HG03280 (cell line): Measurements from ENCODE around the gene SLC6A19.

ENCODE experiments used
- ATAC-seq: cut with Tn5 transposase; IDR thresholded peaks from one replicate; pipeline ENCODE4 v1.9.1; 2021; ENCODE audit warnings: mild to moderate bottlenecking, moderate library complexity; ENCODE audit not compliant: unreplicated experiment

The SLC6A19 gene

DNA sequence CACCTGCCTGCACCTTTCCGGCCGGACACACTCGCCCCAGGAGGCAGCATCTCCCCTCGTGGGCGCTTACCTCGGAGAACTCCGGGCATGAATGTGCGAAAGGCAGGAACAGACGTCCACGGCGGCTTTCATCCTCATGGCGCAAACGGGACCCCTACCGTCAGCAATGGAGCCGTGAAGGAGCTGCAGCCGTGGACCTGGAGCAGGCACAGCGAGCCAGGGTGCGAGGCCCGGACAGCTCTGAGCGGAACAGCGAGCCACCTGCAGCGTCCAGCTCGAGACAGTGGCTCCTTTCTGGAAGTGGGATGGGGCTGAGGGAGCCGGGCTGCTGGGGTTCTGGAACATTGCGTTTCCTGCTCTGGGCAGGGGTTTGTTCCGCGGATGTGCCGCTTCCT lies 7.8 kb upstream of the SLC6A19 start:
- no peak for ATAC-seq

DNA sequence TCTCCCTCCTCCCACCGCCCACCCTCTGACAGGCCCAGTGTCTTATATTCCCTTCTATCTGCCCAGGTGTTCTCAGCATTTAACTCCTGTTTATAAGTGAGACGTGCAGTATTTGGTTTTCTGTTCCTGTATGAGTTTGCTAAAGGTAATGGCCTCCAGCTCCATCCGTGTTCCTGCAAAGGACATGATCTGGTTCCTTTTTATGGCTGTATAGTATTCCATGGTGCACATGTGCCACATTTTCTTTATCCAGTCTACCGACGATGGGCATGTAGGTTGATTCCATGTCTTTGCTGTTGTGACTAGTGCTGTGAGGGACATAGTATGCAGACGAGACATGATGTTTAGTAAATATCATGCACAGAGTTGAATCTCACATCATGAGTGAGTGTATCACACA lies 7.0 kb upstream of the SLC6A19 start:
- no peak for ATAC-seq

DNA sequence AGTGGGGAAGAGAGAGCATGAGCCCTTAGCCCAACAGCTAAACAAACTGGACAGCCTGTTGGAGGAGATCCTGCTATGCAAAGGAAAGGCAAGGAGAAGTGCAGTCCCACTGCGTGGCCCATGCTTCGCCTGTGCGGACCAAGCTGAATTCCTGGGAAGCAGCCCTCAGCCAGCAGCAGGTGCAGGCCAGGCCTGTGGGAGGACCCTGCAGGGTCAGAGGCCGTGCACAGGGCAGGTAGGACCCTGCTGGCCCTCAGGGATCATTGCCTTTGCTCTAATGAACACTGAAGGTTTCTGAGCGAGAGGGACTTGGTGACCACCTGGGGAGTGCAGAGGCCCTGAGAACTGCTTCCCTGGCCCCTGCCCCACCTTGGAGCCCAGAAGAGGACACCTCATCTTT lies 6.0 kb upstream of the SLC6A19 start:
- ATAC-seq: no peak

DNA sequence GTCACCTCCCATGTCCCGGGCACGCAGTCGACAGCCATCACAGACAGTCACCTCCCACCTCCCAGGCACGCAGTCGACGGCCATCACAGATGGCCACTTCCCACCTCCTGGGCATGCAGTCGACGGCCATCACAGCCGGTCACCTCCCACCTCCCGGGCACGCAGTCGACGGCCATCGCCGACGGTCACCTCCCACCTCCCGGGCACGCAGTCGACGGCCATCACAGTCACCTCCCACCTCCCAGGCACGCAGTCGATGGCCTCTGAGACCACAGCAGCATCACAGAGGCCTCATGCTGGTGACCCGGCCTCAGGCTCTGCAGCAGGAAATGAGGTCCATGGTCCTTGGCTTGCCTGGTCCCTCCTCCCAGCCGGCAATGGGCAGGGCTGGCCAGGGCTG lies 5.5 kb upstream of the SLC6A19 start:
- ATAC-seq: no peak

DNA sequence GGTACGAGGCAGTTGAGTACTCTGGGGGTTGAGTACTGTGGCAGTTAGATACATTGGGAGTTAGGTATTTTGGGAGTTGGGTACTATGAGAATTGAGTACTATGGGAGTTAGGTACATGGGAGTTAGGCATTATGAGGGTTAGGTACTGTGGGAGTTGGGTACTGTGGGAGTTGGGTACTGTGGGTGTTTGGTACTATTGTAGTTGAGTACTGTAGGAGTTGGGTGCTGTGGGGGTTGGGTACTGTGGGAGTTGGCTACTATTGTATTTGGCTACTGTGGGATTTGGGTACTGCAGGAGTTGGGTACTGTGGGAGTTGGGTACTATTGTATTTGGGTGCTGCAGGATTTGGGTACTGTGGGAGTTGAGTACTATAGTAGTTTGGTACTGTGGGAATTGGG lies 4.8 kb upstream of the SLC6A19 start:
- ATAC-seq: no peak

DNA sequence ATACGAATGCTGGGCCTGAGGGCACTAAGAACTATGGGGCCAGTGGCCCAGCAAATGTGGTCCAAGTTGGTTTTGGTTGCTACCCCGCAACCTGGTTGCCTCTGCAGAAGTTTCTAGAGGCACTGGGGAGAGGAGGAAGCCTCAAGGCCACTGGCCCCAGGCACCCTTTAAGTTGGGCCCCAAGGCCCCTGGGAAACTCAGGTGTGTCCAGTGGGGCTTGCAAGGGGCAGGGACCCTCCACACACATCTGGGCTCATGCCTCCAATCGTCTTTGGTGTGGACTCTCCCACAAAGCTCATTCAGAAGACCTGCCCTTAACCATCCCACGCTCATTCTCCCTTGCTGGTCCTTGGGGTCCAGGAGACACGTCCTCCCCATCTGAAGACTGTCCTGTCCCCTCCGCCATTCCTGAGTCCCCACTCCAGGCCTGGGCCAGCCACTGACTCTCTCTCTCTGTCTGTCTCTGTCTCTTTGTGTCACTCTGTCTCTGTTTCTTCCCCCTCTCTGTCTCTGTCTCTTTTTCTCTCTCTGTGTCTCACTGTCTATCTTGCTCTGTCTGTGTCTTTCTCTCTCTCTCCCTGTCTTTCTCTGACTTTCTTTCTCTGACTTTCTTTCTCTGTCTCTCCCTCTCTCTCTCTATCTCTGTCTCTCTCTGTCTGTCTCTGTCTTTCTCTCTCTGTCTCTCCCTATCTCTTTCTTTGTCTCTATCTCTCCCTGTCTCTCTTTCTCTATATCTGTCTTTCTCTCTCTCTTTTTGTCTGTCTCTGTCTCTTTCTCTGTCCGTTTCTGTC lies 3.3 kb upstream of the SLC6A19 start:
- no peak for ATAC-seq

DNA sequence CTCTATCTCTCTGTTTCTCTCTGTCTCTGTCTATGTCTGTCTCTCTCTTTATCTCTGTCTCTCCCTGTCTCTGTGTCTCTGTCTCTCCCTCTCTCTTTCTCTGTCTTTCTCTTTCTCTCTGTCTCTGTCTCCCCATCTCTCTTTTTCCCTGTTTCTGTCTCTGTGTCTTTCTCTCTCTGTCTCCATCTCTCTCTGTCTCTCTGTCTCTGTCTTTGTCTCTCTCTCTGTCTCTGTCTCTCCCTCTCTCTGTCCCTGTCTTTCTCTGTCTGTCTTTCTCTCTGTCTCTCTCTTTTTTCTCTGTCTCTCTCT lies 2.1 kb upstream of the SLC6A19 start:
- ATAC-seq: no peak

DNA sequence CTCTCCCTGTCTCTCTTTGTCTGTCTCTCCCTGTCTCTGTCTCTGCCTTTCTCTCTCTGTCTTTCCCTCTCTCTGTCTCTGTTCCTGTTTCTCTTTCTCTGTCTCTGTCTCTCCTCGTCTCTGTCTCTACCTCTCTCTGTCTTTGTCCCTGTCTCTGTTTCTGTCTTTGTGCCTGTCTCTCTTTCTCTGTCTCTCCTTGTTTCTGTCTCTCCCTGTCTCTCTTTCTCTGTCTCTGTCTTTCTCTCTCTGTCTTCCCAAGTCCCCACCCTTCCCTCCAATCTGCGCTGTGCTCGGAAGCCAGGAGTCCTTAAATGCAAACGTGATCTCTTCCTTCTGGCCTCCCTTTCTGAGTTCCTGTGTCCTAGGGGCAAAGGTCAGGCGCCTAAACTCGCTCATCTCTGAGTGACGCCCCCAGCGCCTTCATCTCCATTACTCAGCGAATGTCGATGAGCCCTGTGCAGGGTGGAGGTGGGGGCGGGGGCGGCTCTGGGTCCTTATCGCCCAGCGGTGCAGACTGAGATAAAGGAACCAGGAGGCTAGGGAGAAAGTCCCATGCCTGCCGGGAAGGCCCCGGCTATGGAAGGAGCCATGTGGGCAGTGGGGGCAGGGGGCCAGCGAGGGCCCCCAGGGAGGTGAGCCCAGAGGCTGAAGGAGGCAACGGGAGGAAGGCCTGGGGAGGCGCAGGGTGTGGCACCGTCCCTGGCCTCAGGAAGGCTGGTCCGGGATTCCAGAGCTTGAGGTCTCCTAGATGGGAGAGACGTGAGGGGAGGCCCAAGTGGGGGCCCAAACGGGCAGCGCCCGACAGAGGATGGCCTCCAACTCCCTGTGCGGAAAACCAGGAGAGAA lies 1.5 kb upstream of the SLC6A19 start:
- ATAC-seq: no peak

DNA sequence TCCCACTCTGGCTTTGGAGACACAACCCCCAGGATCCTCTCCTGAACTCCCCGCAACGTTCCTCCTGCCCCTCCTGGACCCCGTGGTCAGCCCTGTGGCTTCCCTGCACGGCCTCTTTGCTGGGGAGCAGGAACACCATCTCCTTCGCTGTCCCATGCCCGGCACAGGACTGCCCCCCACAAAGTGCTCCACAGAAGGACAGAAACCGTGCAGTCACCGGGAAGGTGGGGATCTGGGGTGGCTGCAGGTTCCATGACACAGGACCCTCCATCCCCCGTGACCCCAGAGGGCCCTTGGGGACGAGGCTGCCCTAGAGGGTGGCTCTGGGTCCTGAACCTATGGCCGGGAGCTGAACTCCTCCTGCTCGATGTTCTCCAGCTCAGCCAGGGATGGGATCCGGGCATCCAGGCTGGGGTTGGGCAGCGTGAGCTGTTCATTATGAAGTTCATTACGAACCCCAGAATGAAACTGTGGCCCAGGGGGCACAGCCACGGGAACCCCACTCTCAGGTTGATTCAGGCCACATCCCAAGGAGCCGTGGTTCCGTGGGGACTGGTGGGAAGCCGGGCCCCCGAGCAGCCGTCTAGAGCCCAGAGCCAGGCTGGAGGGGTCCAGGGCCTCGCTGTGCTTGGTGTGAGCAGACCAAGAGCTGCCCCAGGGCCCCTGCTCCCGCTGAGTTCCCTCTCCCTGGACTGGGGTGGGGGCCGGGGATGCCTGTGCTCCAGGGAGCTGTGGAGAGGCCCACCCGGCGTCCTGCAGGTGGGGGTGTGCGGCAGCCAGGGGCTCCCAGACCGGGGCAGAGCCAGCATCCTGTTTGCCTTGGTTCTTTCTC lies 684 bp upstream of the SLC6A19 start:
- no peak for ATAC-seq

DNA sequence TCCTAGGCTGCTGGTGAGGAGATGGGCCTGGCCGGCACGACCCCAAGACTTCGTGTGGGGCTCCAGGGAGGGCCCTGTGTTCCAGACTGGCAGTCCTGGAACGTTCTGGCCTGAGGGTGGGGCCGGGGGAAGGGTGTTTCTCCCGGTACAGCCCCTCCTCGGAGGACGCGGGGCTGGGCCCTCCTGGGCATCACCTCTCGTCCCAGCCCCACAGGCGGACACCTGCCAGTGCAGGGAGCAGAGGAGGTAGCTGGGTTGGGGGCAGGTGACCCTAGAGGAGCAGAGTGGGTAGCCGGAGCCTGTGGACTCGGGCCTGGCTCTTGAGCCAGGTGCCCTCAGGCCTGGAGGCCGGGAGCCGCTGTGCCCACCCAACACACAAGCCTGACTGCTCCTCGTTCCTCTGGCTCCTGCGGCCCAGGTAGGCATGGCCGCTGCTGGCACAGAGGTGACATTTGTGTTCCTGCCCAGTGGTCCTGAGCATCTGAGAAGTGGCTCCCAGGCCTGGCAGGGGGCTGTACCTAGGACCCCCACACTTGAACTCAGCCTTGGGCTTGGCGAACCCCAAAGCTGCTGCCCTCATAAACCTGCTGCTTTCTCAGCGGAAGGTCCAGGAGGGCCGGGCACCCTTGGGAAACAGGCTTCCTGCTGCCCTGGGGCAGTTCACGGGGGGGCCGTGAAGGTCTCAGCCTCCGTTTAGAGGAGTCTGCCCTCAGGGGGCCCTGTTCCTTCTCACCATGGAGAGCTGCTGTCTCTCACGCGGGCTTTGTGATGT lies 817 bp downstream of the SLC6A19 start:
- no peak for ATAC-seq

DNA sequence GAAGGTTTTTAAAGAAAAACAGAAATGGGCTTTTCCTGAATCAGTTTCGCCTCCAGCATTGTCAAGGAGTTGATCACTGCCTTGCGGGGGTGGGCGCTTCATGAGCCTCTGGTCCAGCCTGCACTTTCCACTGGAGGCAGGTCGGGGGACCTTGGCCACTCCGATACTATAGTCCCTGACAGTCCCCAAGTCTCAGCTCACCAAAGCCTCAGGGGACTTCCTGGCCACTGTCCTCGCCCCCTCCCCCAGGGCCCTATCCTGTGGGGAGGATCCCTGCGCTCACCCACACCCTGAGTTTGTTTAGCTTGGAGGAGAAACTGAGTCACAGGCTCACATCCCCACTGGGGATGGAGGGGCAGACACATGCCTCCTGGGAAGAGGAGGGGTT lies 1.4 kb downstream of the SLC6A19 start:
- no peak for ATAC-seq

DNA sequence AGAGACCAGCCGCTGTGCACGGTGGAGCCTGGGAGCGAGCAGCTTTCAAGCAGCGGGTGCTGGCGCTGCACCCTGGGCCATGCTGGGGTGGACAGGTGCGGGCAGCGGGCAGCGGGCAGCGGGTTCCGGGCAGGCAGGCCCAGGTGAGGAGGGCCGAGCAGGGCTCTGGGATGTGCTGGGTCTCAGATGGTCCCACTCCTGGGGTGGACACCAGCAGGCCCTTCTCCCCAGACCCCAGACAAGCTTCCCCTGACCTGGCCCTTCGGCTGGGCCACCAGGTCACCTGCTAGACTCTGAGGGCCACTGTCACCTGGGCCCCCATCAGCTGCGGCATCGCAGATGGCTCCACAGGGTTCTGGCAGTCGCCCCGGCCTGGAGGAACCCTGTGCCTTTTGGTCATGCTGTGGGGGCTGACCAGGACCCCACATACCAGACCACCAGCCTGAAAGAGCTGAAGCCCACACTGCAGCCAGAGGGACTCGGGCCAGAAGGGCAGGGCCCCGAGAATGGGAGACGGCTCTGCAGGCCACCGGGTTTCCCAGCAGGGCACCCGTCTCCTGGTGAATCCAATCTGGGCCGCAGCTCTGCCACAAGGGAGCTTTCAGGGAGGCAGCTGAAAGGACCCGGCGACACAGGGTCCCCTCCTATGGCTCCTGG lies 2.0 kb downstream of the SLC6A19 start:
- no peak for ATAC-seq

DNA sequence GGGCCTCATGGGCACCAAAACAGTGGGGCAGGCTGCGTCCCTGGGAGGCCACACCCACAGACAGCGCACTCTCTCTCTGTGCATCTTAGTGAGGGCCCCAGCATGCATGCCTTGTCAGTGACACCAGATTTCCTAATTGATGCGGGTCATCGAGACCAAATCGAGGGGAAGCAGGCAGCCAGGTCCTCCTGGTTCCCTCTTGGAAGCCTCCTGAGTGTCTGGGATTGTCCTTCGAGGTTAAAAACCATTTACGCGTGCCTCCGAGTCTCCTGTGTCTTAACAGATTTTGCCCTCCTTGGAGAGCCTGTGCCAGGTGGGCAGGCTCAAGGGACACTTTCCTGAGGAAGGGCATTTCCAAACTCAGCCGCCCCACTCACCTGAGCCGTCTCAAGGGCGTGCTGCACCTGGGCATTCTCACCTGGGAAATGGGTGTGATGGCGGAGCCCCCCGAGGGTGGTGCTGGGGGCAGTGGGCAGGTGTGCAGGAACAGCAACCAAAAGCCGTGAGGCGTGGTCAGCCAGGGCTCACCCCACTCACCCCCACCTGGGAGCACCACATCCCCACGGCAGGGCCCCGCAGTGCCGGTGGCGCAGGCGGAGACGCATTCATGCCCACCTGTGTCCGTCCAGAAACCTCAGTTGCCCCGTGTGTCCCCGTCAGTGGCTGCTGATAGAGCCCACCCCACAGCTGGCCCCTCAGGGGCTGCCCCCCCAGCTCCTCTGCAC lies 2.7 kb downstream of the SLC6A19 start:
- ATAC-seq: no peak

DNA sequence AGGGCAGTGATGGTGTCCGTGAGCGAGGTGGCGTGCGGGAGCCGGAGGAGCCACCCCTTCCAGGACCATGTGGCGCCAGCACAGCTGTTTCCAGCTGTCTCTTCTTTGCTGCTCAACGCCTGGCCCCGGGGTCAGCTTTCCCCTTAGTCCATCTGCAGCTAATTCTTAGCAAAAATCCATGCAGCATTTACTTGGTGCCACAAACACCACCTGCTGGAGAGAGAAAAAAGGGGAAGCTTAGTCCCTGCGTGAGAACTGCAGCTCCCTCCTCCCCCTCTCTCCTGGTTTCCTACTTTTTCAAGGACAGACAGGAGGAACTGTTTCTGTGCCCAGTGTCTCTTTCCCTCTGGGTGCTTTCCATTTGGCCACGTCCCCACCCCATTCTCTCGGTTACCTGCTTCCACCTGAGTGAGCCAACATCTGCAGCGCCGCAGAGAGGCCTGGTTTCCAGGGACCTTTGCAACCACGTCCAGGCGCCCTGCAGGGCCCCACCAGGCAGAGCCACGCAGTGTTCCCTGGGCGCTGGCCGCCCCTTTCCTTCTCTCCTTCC lies 3.4 kb downstream of the SLC6A19 start:
- no peak for ATAC-seq

DNA sequence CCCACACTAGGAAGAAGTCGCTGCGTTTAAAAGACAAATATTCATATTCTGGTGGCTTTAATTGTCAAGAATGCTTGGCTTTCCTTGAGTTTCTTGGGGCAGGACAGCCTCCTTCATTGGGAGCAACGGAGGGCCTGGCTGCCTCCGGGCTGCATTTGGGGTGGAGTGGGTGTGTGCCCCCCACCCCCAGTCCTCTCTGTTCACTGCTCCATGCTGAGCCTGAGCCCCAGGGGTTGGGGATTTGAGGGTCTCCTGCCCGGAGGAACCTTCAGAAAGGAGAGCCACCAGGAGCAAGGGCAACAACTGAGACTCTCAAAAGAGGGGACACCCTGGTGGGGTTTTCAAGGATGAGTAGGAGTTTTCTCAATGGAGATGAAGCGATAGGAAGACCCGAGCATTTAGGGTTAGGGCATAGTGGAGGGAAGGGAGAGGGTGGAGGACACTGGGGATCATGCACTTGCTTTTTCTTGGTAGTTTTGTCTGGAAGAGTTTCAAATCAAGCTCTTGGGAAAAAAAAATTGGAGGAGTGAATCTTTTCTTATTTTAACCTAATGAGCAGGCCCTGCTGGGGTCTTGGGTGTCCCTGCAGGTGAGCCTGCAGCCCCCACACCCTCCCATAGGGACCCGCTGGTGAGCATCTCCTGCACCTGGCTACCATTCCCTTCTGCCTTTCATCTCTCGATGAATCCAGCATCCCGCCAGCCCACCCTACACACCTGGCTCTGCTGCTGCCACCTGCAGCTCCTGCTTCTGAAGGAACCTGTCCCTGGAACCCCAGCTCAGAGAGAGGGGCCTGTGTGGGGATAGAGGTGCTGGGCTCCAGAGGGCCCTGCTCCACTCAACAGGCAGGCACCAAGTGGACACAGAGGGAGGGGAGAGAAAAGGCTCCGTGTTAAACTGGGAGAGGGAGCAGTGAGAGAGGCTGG lies 4.1 kb downstream of the SLC6A19 start:
- no peak for ATAC-seq

DNA sequence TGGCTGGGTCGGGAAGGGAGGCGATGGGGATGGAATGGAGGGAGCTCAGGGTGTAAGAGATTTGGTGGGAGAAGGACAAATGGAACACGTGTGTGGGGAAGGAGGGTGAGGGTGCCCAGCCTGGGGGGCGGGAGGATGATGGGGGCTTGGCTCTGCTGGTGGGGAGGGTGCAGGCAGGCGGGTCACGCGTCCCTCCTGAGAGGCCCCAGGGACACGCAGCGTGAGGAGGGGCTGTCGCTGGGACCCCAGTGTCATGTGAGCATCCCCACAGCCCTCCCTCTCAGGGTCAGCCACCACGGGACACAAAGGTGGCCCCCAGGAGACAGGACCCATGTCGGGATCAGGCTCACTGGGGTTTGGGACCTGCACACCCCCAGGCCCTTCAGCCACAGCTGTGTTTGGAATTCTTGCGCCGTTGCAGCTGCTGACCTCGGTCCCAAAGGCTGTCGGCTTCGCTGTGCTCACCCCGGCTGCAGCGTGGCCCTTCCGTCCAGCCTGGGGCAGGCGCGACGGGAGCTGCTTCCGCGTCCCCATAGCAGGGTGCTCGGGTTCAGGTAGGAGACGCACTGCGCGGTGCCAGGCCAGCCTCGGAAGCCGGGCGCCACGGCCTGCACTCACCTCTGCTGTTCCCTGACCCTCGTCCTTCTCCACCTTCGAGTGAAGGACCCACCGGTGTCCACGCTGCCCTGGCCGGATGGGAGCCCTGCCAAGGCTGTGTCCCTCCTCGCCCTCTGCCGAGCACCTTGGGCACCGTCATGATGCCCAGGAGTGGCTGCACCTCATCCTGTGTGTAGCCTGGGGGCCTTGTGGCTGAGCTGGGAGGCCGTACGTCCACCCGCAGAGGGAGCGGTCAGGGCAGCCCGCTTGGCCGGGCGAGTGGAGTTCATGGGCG lies 5.4 kb downstream of the SLC6A19 start:
- no peak for ATAC-seq

DNA sequence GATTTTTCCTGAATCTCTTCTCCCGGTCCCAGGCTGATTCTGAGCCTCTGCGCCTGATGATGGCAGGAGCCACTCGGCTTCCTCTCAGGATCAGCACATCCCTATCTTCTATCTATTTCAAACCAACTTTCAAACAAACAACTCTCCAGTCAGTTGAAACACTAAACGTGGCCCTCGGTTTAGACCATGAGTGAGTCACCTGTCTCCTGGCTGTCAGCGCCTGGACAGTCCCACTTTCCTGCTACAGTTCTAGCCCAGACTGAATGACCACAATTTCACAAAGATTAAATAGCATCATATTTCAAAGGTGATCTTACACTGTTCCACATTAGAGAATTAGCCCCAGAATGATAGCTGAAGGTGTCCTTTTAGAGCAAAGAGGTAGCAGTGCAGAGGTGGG lies 6.2 kb downstream of the SLC6A19 start:
- ATAC-seq: no peak
